ENCODE measurements around the gene SEMG2. TPM values are rescaled to one million over a fixed set of nuclear protein-coding genes. Genes with fewer than 3 reads are reported as not detected.

The SEMG2 gene
- total RNA-seq, 1 donor: not detected

DNA sequence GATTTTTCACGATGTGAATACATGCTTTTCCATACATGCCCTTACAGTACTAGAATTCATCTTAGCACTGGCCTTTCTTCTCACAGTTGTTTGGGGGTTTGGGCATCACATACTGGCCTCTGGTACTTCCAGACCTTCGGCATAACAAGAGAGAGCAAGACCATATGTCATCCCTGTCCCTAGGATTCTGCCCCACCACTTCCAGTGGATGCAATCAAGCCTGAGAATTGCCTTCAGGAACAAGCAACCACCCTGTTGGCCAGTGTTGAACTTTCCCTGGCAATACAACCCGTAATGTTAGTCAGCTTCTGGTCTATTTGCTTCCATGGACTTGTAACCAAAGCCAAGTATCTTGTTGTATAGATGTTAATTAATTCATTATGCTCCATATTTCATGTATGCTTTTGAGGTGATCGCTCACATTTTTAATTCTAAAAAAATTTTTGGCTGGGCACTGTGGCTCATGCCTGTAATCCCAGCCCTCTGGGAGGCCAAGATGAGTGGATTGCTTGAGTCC, 48.6 kb downstream of the SEMG2 start:
- no peak for DNase-seq (ENCODE audit: low read depth)
- H3K4me3 ChIP-seq (ENCODE audit: low read depth, low read length): no peak overlapping the region
- TF ChIP-seq, protein P1, sequence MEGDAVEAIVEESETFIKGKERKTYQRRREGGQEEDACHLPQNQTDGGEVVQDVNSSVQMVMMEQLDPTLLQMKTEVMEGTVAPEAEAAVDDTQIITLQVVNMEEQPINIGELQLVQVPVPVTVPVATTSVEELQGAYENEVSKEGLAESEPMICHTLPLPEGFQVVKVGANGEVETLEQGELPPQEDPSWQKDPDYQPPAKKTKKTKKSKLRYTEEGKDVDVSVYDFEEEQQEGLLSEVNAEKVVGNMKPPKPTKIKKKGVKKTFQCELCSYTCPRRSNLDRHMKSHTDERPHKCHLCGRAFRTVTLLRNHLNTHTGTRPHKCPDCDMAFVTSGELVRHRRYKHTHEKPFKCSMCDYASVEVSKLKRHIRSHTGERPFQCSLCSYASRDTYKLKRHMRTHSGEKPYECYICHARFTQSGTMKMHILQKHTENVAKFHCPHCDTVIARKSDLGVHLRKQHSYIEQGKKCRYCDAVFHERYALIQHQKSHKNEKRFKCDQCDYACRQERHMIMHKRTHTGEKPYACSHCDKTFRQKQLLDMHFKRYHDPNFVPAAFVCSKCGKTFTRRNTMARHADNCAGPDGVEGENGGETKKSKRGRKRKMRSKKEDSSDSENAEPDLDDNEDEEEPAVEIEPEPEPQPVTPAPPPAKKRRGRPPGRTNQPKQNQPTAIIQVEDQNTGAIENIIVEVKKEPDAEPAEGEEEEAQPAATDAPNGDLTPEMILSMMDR (IDR thresholded peaks at IDR 0.05; ENCODE audit: insufficient read depth, low read depth, low read length): no peak

Other genes starting within 250 kb of the SEMG2 start
- gene KCNS1, start 120.2 kb upstream of the SEMG2 start, total RNA-seq: 0.86 and 1.3 TPM in 2 replicates
- not detected in 2 replicates for gene WFDC5, start 106.2 kb upstream of the SEMG2 start, total RNA-seq
- not detected in 2 replicates for gene WFDC12, start 96.9 kb upstream of the SEMG2 start, total RNA-seq
- not detected in 2 replicates for gene PI3, start 46.5 kb upstream of the SEMG2 start, total RNA-seq
- gene SEMG1, start 14.3 kb upstream of the SEMG2 start, total RNA-seq: not detected in 2 replicates
- not detected in 2 replicates for gene SLPI, start 33.2 kb downstream of the SEMG2 start, total RNA-seq
- gene RBPJL, start 85.5 kb downstream of the SEMG2 start, total RNA-seq: not detected in 2 replicates
- not detected in 2 replicates for gene MATN4, start 86.9 kb downstream of the SEMG2 start, total RNA-seq
- gene SDC4, start 127.1 kb downstream of the SEMG2 start, total RNA-seq: 129 and 178 TPM in 2 replicates
- gene SYS1, start 141.8 kb downstream of the SEMG2 start, total RNA-seq: 19.0 and 25.9 TPM in 2 replicates
- gene TP53TG5, start 157.0 kb downstream of the SEMG2 start, total RNA-seq: not detected in 2 replicates
- 9.9 and 11.3 TPM in 2 replicates for gene DBNDD2, start 186.9 kb downstream of the SEMG2 start, total RNA-seq
- 27.7 and 28.1 TPM in 2 replicates for gene PIGT, start 194.8 kb downstream of the SEMG2 start, total RNA-seq
- not detected in 2 replicates for gene WFDC2, start 248.4 kb downstream of the SEMG2 start, total RNA-seq